ENCODE results near the gene ATF7.

The ATF7 gene

GRCh38 chr12:53622724-53623123 is 3.5 kb downstream of the ATF7 start (continued):
- TF ChIP-seq ZNF473 (tag by site-specific recombination; IDR thresholded peaks at IDR 0.05) (no peak), ZNF768 (tag by site-specific recombination; IDR thresholded peaks at IDR 0.05) (no peak), GLI2 (tag by site-specific recombination; IDR thresholded peaks at IDR 0.05; ENCODE audit: borderline replicate concordance, low read depth) (no peak)

GRCh38 chr12:53618275-53618674 is 7.9 kb downstream of the ATF7 start:
- Histone ChIP-seq H3K27ac (ENCODE audit: extremely low read depth, low read depth, low read length) (no peak overlapping the region), H3K4me3 (ENCODE audit: low read depth, low read length) (no peak overlapping the region), H3K9me3 (ENCODE audit: control insufficient read depth, insufficient read depth, low read depth, low read length) (no peaks in the 10 kb centered on the region), H3K36me3 (ENCODE audit: control insufficient read depth in 2 of 2, insufficient read depth in 1 of 2, low read length in 2 of 2) (no peaks in the 10 kb centered on the region; a peak in 1 of 3 replicates), H3K4me1 (ENCODE audit: control insufficient read depth, insufficient read depth, low read length) (no peaks in the 10 kb centered on the region)
- TF ChIP-seq ZNF10 (tag by site-specific recombination; IDR thresholded peaks at IDR 0.05) (no peak), ZSCAN23 (tag by site-specific recombination; IDR thresholded peaks at IDR 0.05) (no peak), PRDM6 (tag by site-specific recombination; IDR thresholded peaks at IDR 0.05) (peak; percentile 7; the same call in 1 of the 2 replicates)
- ChIA-PET POLR2A (no interaction called here), CTCF (interaction anchor here (1.1 kb wide), 1 partner anchor 128 kb away, joined by 4 read pairs; no protein-coding TSS in a partner anchor)

GRCh38 chr12:53617700-53618099 is 8.5 kb downstream of the ATF7 start:
- H3K27ac ChIP-seq (ENCODE audit: extremely low read depth, low read depth, low read length) = no peak overlapping the region
- H3K4me3 ChIP-seq (ENCODE audit: low read depth, low read length) = no peak overlapping the region
- ChIA-PET POLR2A (no interaction called here), CTCF (interaction anchor here (1.1 kb wide), 1 partner anchor 129 kb away, joined by 4 read pairs; no protein-coding TSS in a partner anchor)
- H3K9me3 ChIP-seq (ENCODE audit: control insufficient read depth, insufficient read depth, low read depth, low read length) = no peaks in the 10 kb centered on the region
- H3K4me1 ChIP-seq (ENCODE audit: control insufficient read depth, insufficient read depth, low read length) = no peaks in the 10 kb centered on the region
- H3K36me3 ChIP-seq (ENCODE audit: control insufficient read depth in 2 of 2, insufficient read depth in 1 of 2, low read length in 2 of 2) = no peaks in the 10 kb centered on the region; a peak in 1 of 3 replicates
- TF ChIP-seq ZNF211 (tag by site-specific recombination; IDR thresholded peaks at IDR 0.05; ENCODE audit: low read depth) (no peak), TSHZ1 (tag by site-specific recombination; IDR thresholded peaks at IDR 0.05; ENCODE audit: borderline replicate concordance) (no peak), ZNF274 (IDR thresholded peaks at IDR 0.05; ENCODE audit: low read length) (no peak), ZNF274 (tag by site-specific recombination; IDR thresholded peaks at IDR 0.05; ENCODE audit: borderline replicate concordance) (no peak), ZNF76 (tag by site-specific recombination; IDR thresholded peaks at IDR 0.05; ENCODE audit: borderline replicate concordance, low read depth) (no peak), ZNF513 (tag by site-specific recombination; IDR thresholded peaks at IDR 0.05) (no peak), ZNF362 (tag by site-specific recombination; IDR thresholded peaks at IDR 0.05) (no peak), ZNF18 (tag by site-specific recombination; IDR thresholded peaks at IDR 0.05) (no peak), ZNF184 (tag by site-specific recombination; IDR thresholded peaks at IDR 0.05) (no peak), ZNF670 (tag by site-specific recombination; IDR thresholded peaks at IDR 0.05; ENCODE audit: low read depth) (no peak), KLF8 (tag by site-specific recombination; IDR thresholded peaks at IDR 0.05) (no peak), REST (tag by site-specific recombination; IDR thresholded peaks at IDR 0.05) (no peak), ZIC2 (tag by site-specific recombination; IDR thresholded peaks at IDR 0.05) (no peak)

Data from HEK293 (cell line).